HUES48 (cell line): Measurements from ENCODE around the gene ARMCX6.
"Not testable (repeated sequence)": the region's sequence is repeated elsewhere in the genome, so short reads cannot be mapped to it uniquely, and the experiment has no call there.

ENCODE experiments used
- H3K27ac ChIP-seq: one replicate; pipeline ENCODE4 v1.7.0; 2013; ENCODE audit warnings: low read depth, low read length, inconsistent platforms
- H3K27me3 ChIP-seq: 2 replicates; pipeline ENCODE4 v1.6.1; 2013; ENCODE audit warnings: mild to moderate bottlenecking, low read length; ENCODE audit not compliant: control insufficient read depth, insufficient read depth
- H3K36me3 ChIP-seq: 2 replicates; pipeline ENCODE4 v1.6.1; 2013; ENCODE audit warnings: low read length; ENCODE audit not compliant: control insufficient read depth, insufficient read depth
- H3K4me1 ChIP-seq: 2 replicates; pipeline ENCODE4 v1.6.1; 2013; ENCODE audit warnings: mild to moderate bottlenecking, low read length; ENCODE audit not compliant: control insufficient read depth, insufficient read depth
- H3K4me3 ChIP-seq: 2 replicates; pipeline ENCODE4 v1.5.1; 2013; ENCODE audit warnings: mild to moderate bottlenecking, low read depth, low read length
- H3K9ac ChIP-seq: 2 replicates; pipeline ENCODE4 v1.6.1; 2013; ENCODE audit warnings: mild to moderate bottlenecking, low read depth, low read length, moderate library complexity
- H3K9me3 ChIP-seq: 2 replicates; pipeline ENCODE4 v1.6.1; 2013; ENCODE audit warnings: low read length; ENCODE audit not compliant: control insufficient read depth, insufficient read depth

Gene ARMCX6

GRCh38 chrX:101605728-101606127 lies 12.1 kb downstream of the ARMCX6 start:
- Histone ChIP-seq H3K9me3 (no peaks in the 10 kb centered on the region), H3K27me3 (no peaks in the 10 kb centered on the region), H3K4me3 (no peak overlapping the region), H3K4me1 (no peaks in the 10 kb centered on the region), H3K9ac (no peak overlapping the region), H3K27ac (no peak overlapping the region), H3K36me3 (no peaks in the 10 kb centered on the region)

- Histone ChIP-seq H3K27ac (no peak overlapping the region), H3K9me3 (no peaks in the 10 kb centered on the region), H3K4me1 (no peaks in the 10 kb centered on the region), H3K4me3 (no peak overlapping the region), H3K9ac (no peak overlapping the region), H3K27me3 (no peaks in the 10 kb centered on the region), H3K36me3 (no peaks in the 10 kb centered on the region)
Observed at GRCh38 chrX:101605146-101605545, 12.7 kb downstream of the ARMCX6 start.

GRCh38 chrX:101602077-101602476 lies 15.7 kb downstream of the ARMCX6 start:
- Histone ChIP-seq H3K4me3 (no peak overlapping the region), H3K9me3 (no peaks in the 10 kb centered on the region), H3K27ac (no peak overlapping the region), H3K27me3 (no peaks in the 10 kb centered on the region), H3K4me1 (no peaks in the 10 kb centered on the region), H3K9ac (no peak overlapping the region), H3K36me3 (no peaks in the 10 kb centered on the region)

GRCh38 chrX:101599592-101599991 lies 18.2 kb downstream of the ARMCX6 start:
- H3K27ac ChIP-seq, H3K36me3 ChIP-seq, H3K4me1 ChIP-seq, H3K4me3 ChIP-seq, H3K9me3 ChIP-seq, H3K9ac ChIP-seq, H3K27me3 ChIP-seq: not testable (repeated sequence)

GRCh38 chrX:101595739-101596419 lies 21.9 kb downstream of the ARMCX6 start:
- Histone ChIP-seq H3K27ac (no peak overlapping the region), H3K4me3 (no peak overlapping the region), H3K36me3 (no peaks in the 10 kb centered on the region), H3K4me1 (no peaks in the 10 kb centered on the region), H3K27me3 (no peaks in the 10 kb centered on the region), H3K9ac (no peak overlapping the region), H3K9me3 (peaks cover 7% of the 10 kb centered on the region; the same call in 1 of the 2 replicates)
